Activated T-helper 1 cell treated with anti-CD3 and anti-CD28 coated beads, Interleukin-12 subunit alpha, Interleukin-12 subunit beta, Interleukin-2, Interleukin-4 antibody, amounts not matched to agents 30 ng/mL and 10 ng/mL and 1 ng/mL, durations not matched to agents 14 hours and 24 hours and 36 hours (primary cell): ENCODE data around the gene ZNFX1. TPM values are rescaled to one million over a fixed set of nuclear protein-coding genes. Genes with fewer than 3 reads are reported as not detected.
"Not testable (repeated sequence)": the region's sequence is repeated elsewhere in the genome, so short reads cannot be mapped to it uniquely, and the experiment has no call there.

Experiments used
- DNase-seq: peaks from one replicate; pipeline ENCODE4 v3.0.0; 2021; ENCODE audit warnings: low spot score
- H3K27ac Mint-ChIP-seq: one replicate; pipeline ENCODE4 v1.8.0; 2021; ENCODE audit warnings: mild to moderate bottlenecking, mixed read lengths
- H3K27me3 Mint-ChIP-seq: one replicate; pipeline ENCODE4 v1.8.0; 2022; ENCODE audit warnings: mild to moderate bottlenecking, moderate library complexity, mixed read lengths; ENCODE audit not compliant: insufficient read depth
- H3K36me3 Mint-ChIP-seq: one replicate; pipeline ENCODE4 v1.8.0; 2021; ENCODE audit warnings: low read depth, mixed read lengths
- H3K4me1 Mint-ChIP-seq: one replicate; pipeline ENCODE4 v1.8.0; 2021; ENCODE audit warnings: low read depth, mixed read lengths
- H3K4me3 Mint-ChIP-seq: one replicate; pipeline ENCODE4 v1.8.0; 2021; ENCODE audit warnings: mild to moderate bottlenecking, moderate library complexity, mixed read lengths
- H3K9me3 Mint-ChIP-seq: one replicate; pipeline ENCODE4 v1.8.0; 2021; ENCODE audit warnings: mixed read lengths
- intact Hi-C: fragments of 100-400 bp; cut with micrococcal nuclease; formaldehyde crosslinking; loops from one replicate; pipeline ENCODE4 v1.15.1; 2024
- total RNA-seq: library from RNA; stranded (reverse); gene quantifications from 2 replicates; pipeline ENCODE4 v1.2.3, GENCODE V29; 2022

ZNFX1 gene
- total RNA-seq, result 68.9 and 70.4 TPM in 2 replicates

- Mint-ChIP-seq H3K9me3 (peaks cover 29% of the 10 kb centered on the region), H3K4me3 (peak within 1 kb of the TSS; percentile 99), H3K27me3 (no peaks in the 10 kb centered on the region), H3K27ac (peak within 1 kb of the TSS; percentile 98), H3K36me3 (peaks cover 70% of the 10 kb centered on the region), H3K4me1 (peaks cover 61% of the 10 kb centered on the region)
- intact Hi-C loops, result loop anchor here (1.0 to 10.0 kb wide), 10 partner anchors 45 to 1657 kb away; partner anchors contain the start of genes ADNP, CSE1L, DDX27 and RNF114
- peak; percentile 98 for DNase-seq
Measured at GRCh38 chr20:49278036-49278817, at the start of gene ZNFX1. ZNFX1 (minus strand) TSS chr20:49278057; CDS start chr20:49275839, 2,218 bp downstream.

GRCh38 chr20:49326026-49326425, 48.2 kb upstream of the ZNFX1 start:
- no peak overlapping the region for H3K4me3 Mint-ChIP-seq
- H3K36me3 Mint-ChIP-seq, result no peaks in the 10 kb centered on the region
- no peaks in the 10 kb centered on the region for H3K9me3 Mint-ChIP-seq

GRCh38 chr20:49324306-49324705, 46.4 kb upstream of the ZNFX1 start:
- no peaks in the 10 kb centered on the region for H3K9me3 Mint-ChIP-seq
- H3K27ac Mint-ChIP-seq, result peak overlapping the region; percentile 14
- H3K36me3 Mint-ChIP-seq, result no peaks in the 10 kb centered on the region
- no peak overlapping the region for H3K4me3 Mint-ChIP-seq
- peaks cover 30% of the 10 kb centered on the region for H3K4me1 Mint-ChIP-seq
- DNase-seq, result no peak
- peaks cover 43% of the 10 kb centered on the region for H3K27me3 Mint-ChIP-seq
- intact Hi-C loops, result no loop called here

More at GRCh38 chr20:49326026-49326425, 48.2 kb upstream of the ZNFX1 start:
- DNase-seq, result no peak
- no peak overlapping the region for H3K27ac Mint-ChIP-seq
- intact Hi-C loops, result no loop called here
- H3K4me1 Mint-ChIP-seq, result peaks cover 29% of the 10 kb centered on the region
- H3K27me3 Mint-ChIP-seq, result peaks cover 32% of the 10 kb centered on the region

GRCh38 chr20:49323622-49324238, 45.9 kb upstream of the ZNFX1 start:
- no peaks in the 10 kb centered on the region for H3K36me3 Mint-ChIP-seq
- peaks cover 35% of the 10 kb centered on the region for H3K4me1 Mint-ChIP-seq
- intact Hi-C loops, result loop anchor here (1.0 kb wide), 1 partner anchor 45 kb away; the partner anchor contains the start of gene ZNFX1
- H3K9me3 Mint-ChIP-seq, result no peaks in the 10 kb centered on the region
- peaks cover 44% of the 10 kb centered on the region for H3K27me3 Mint-ChIP-seq
- H3K4me3 Mint-ChIP-seq, result no peak overlapping the region
- peak; percentile 30 for DNase-seq
- H3K27ac Mint-ChIP-seq, result peak overlapping the region; percentile 6

- Mint-ChIP-seq H3K27ac (no peak overlapping the region), H3K27me3 (peaks cover 61% of the 10 kb centered on the region), H3K4me3 (no peak overlapping the region), H3K4me1 (peaks cover 37% of the 10 kb centered on the region), H3K9me3 (no peaks in the 10 kb centered on the region), H3K36me3 (no peaks in the 10 kb centered on the region)
- no peak for DNase-seq
- intact Hi-C loops, result no loop called here
Measured at GRCh38 chr20:49320460-49320859, 42.6 kb upstream of the ZNFX1 start.

GRCh38 chr20:49319208-49319809, 41.5 kb upstream of the ZNFX1 start:
- DNase-seq, result no peak
- H3K4me1 Mint-ChIP-seq, result peaks cover 28% of the 10 kb centered on the region
- intact Hi-C loops, result no loop called here
- H3K27ac Mint-ChIP-seq, result no peak overlapping the region
- no peaks in the 10 kb centered on the region for H3K9me3 Mint-ChIP-seq
- no peaks in the 10 kb centered on the region for H3K36me3 Mint-ChIP-seq
- H3K4me3 Mint-ChIP-seq, result no peak overlapping the region
- peaks cover 63% of the 10 kb centered on the region for H3K27me3 Mint-ChIP-seq

- H3K9me3 Mint-ChIP-seq, result no peaks in the 10 kb centered on the region
- intact Hi-C loops, result no loop called here
- no peaks in the 10 kb centered on the region for H3K36me3 Mint-ChIP-seq
- H3K4me3 Mint-ChIP-seq, result peak overlapping the region; percentile 72
- H3K27me3 Mint-ChIP-seq, result peaks cover 66% of the 10 kb centered on the region
- peaks cover 21% of the 10 kb centered on the region for H3K4me1 Mint-ChIP-seq
- no peak overlapping the region for H3K27ac Mint-ChIP-seq
- DNase-seq, result no peak
Measured at GRCh38 chr20:49318430-49319207, 40.8 kb upstream of the ZNFX1 start.

- peak overlapping the region; percentile 22 for H3K4me3 Mint-ChIP-seq
- H3K4me1 Mint-ChIP-seq, result peaks cover 15% of the 10 kb centered on the region
- H3K9me3 Mint-ChIP-seq, result no peaks in the 10 kb centered on the region
- no peak overlapping the region for H3K27ac Mint-ChIP-seq
- DNase-seq, result no peak
- intact Hi-C loops, result no loop called here
- H3K36me3 Mint-ChIP-seq, result no peaks in the 10 kb centered on the region
- peaks cover 66% of the 10 kb centered on the region for H3K27me3 Mint-ChIP-seq
Measured at GRCh38 chr20:49318091-49318429, 40.2 kb upstream of the ZNFX1 start.

GRCh38 chr20:49316704-49317103, 38.8 kb upstream of the ZNFX1 start:
- no peak overlapping the region for H3K27ac Mint-ChIP-seq
- H3K27me3 Mint-ChIP-seq, result peaks cover 66% of the 10 kb centered on the region
- no peaks in the 10 kb centered on the region for H3K9me3 Mint-ChIP-seq
- peaks cover 10% of the 10 kb centered on the region for H3K4me1 Mint-ChIP-seq
- intact Hi-C loops, result no loop called here
- H3K36me3 Mint-ChIP-seq, result no peaks in the 10 kb centered on the region
- no peak for DNase-seq
- no peak overlapping the region for H3K4me3 Mint-ChIP-seq

- Mint-ChIP-seq H3K4me3 (no peak overlapping the region), H3K27me3 (peaks cover 58% of the 10 kb centered on the region)
- intact Hi-C loops, result no loop called here
Measured at GRCh38 chr20:49315580-49315979, 37.7 kb upstream of the ZNFX1 start.

GRCh38 chr20:49314052-49314451, 36.2 kb upstream of the ZNFX1 start:
- Mint-ChIP-seq H3K4me1 (peaks cover 15% of the 10 kb centered on the region), H3K27me3 (peaks cover 44% of the 10 kb centered on the region), H3K9me3 (peaks cover 14% of the 10 kb centered on the region)
- H3K4me3 Mint-ChIP-seq, intact Hi-C loops, DNase-seq, H3K27ac Mint-ChIP-seq, H3K36me3 Mint-ChIP-seq: not testable (repeated sequence)

More at GRCh38 chr20:49315580-49315979, 37.7 kb upstream of the ZNFX1 start:
- no peak for DNase-seq
- Mint-ChIP-seq H3K27ac (no peak overlapping the region), H3K9me3 (peaks cover 6% of the 10 kb centered on the region), H3K4me1 (peaks cover 16% of the 10 kb centered on the region), H3K36me3 (peaks cover 3% of the 10 kb centered on the region)

GRCh38 chr20:49313283-49313682, 35.4 kb upstream of the ZNFX1 start:
- H3K4me3 Mint-ChIP-seq, result no peak overlapping the region
- H3K27ac Mint-ChIP-seq, result no peak overlapping the region
- DNase-seq, result no peak
- peaks cover 15% of the 10 kb centered on the region for H3K4me1 Mint-ChIP-seq
- peaks cover 3% of the 10 kb centered on the region for H3K36me3 Mint-ChIP-seq
- peaks cover 37% of the 10 kb centered on the region for H3K27me3 Mint-ChIP-seq
- intact Hi-C loops, result no loop called here
- peaks cover 14% of the 10 kb centered on the region for H3K9me3 Mint-ChIP-seq
